ENCODE results near the gene EEF1G. TPM values are rescaled to one million over a fixed set of nuclear protein-coding genes. Genes with fewer than 3 reads are reported as not detected.
"Not testable (repeated sequence)": the region's sequence is repeated elsewhere in the genome, so short reads cannot be mapped to it uniquely, and the experiment has no call there.

The EEF1G gene
- total RNA-seq, 1 experiment from 2014 or later, result 1,667 TPM

DNA sequence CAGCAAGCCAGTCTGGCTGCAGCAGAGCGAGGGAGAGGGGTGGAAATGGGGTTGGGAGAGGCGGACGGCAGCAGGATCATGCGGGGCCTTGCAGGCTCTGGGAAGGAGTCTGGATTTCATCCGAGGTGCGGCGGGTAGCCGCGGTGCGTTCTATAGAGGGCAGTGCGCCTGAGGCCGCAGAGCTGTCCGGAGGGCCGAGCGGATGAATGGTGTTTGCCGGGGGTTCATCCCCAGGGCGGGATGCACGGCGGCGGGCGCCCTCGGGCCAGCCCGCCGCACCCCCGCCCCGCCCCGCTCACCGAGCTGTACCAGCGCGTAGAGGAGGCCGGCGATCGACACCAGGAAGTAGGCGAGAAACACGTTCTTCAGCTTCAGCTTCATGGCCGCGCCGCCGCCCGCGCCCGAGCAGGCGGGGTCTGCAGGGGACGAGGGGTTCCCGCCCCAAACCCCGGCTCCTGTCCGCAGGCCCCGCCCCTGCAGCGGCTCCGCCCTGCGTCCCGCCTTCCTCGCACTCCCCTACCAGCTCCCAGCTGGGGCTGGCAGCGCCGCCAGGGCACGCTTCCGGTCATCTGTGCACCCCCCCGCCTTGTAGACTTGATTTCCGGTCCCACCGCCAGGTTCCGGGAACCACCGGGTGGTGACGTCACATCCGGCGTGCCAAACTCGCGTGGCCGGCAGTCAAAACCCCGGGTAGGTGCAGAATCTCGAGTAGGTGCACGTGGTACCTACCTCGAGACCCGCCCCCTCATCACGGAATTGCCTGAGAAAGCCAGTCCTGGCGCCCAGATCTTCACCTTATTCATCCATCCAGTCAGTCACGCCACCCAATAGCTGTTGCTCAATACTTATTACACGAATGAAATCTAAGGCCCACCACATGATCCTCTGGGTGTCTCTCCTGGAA, 48.1 kb upstream of the EEF1G start, which contains the start of gene B3GAT3 (continued):
- TF ChIP-seq, protein P1, sequence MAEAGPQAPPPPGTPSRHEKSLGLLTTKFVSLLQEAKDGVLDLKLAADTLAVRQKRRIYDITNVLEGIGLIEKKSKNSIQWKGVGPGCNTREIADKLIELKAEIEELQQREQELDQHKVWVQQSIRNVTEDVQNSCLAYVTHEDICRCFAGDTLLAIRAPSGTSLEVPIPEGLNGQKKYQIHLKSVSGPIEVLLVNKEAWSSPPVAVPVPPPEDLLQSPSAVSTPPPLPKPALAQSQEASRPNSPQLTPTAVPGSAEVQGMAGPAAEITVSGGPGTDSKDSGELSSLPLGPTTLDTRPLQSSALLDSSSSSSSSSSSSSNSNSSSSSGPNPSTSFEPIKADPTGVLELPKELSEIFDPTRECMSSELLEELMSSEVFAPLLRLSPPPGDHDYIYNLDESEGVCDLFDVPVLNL (CRISPR knock-in tag; IDR thresholded peaks at IDR 0.05; ENCODE audit: borderline replicate concordance, low read depth), result peak; percentile 47; the same call in 1 of the 2 replicates
- no peak for TF ChIP-seq NR1H2 (CRISPR knock-in tag; IDR thresholded peaks at IDR 0.05)

DNA sequence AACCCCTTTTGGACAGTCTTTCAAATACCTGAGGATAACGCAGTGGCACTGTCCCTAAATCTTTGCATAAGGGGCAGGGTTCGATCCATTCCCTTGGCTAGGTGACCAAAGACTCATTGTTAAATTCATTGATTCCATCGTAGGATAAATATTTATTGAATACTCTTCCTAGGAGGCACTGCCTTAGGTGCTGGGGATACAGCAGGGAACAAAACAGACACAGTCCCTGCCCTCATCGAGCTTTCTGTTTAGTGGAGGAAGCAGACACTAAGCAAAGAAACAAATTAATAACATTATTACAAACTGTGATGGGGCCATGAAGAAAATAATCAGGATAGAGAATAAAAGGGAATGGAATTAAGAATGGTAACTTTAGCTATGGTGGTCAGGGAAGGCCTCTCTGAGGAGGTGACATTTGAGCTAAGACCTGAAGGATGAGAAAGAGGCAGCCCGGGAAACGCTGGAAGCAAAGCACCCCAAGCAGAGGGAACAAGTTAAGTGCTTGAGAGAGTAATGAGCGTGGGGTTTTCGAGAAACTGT, 47.4 kb upstream of the EEF1G start:
- Mint-ChIP-seq H3K27me3 (ENCODE audit: low read depth) (no peaks in the 10 kb centered on the region), H3K27ac (peak overlapping the region; percentile 93), H3K36me3 (peaks cover 12% of the 10 kb centered on the region), H3K9me3 (no peaks in the 10 kb centered on the region), H3K4me1 (peaks cover 16% of the 10 kb centered on the region), H3K4me3 (peak overlapping the region; percentile 97)
- ChIA-PET CTCF (interaction anchor here (0.6 to 4.5 kb wide), 16 partner anchors 9 to 226 kb away, joined by 3 to 51 read pairs (median 4); partner anchors contain the start of genes BSCL2, C11orf98, EEF1G and EML3), POLR2A (interaction anchor here (0.7 to 3.0 kb wide), 18 partner anchors 8 to 106 kb away, joined by 3 to 37 read pairs (median 6); partner anchors contain the start of genes BSCL2, C11orf98, CSKMT and EEF1G)
- TF ChIP-seq, protein P2, sequence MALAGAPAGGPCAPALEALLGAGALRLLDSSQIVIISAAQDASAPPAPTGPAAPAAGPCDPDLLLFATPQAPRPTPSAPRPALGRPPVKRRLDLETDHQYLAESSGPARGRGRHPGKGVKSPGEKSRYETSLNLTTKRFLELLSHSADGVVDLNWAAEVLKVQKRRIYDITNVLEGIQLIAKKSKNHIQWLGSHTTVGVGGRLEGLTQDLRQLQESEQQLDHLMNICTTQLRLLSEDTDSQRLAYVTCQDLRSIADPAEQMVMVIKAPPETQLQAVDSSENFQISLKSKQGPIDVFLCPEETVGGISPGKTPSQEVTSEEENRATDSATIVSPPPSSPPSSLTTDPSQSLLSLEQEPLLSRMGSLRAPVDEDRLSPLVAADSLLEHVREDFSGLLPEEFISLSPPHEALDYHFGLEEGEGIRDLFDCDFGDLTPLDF (CRISPR knock-in tag; IDR thresholded peaks at IDR 0.05), result no peak
- DNase-seq (ENCODE audit: low spot score) (no peak), ATAC-seq (no peak)

DNA sequence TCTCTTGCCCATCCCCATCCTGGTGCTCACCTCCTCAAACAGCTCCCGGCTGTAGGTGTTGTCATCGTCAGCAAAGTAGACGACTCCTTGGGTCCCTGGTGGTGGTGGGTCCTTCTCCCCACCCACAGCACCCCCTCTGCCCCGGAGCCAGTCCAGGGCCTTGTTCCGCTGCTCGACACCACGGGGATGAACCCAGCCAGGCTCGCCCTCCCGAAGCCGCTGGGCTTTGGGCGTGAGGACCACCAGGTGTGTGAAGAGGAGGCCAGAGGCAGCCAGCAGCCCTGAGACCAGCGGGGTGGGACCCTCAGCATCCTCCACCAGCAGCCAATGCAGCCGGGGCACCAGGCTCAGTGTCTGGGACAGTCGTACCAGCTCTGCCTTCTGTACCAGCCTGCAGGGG, 43.3 kb upstream of the EEF1G start:
- H3K9me3 Mint-ChIP-seq; H3K27me3 Mint-ChIP-seq (ENCODE audit: low read depth); H3K4me3 Mint-ChIP-seq; CTCF ChIA-PET; POLR2A ChIA-PET; H3K36me3 Mint-ChIP-seq; DNase-seq (ENCODE audit: low spot score); ATAC-seq; H3K27ac Mint-ChIP-seq: not testable (repeated sequence)
- peaks cover 17% of the 10 kb centered on the region for H3K4me1 Mint-ChIP-seq

DNA sequence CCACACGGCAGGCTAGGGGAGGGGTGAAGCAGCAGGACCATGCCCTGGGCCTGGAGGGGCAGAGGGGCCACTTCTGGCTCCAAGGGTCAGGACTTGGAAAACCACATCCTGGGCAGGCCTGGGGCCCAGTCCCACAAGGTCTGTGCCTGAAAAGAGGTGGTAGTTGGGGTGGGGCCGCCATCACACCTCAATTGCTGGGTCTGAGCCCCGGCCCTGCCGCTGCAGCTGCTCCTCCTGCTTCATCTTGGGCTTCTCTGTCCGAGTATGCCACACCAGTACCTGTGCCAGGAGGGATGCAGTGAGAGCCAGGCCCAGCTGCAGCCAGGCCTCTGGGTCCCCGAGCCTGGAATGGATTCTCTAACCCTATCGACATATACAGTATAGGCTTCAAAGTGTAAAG, 41.8 kb upstream of the EEF1G start:
- Mint-ChIP-seq H3K27ac (no peak overlapping the region), H3K27me3 (ENCODE audit: low read depth) (peaks cover 7% of the 10 kb centered on the region; the same call in 1 of the 2 replicates), H3K4me3 (no peak overlapping the region), H3K4me1 (peaks cover 21% of the 10 kb centered on the region), H3K9me3 (no peaks in the 10 kb centered on the region), H3K36me3 (no peaks in the 10 kb centered on the region)
- ChIA-PET POLR2A (no interaction called here), CTCF (no interaction called here)
- ATAC-seq (no peak), DNase-seq (ENCODE audit: low spot score) (no peak)
- TF ChIP-seq, protein P3, sequence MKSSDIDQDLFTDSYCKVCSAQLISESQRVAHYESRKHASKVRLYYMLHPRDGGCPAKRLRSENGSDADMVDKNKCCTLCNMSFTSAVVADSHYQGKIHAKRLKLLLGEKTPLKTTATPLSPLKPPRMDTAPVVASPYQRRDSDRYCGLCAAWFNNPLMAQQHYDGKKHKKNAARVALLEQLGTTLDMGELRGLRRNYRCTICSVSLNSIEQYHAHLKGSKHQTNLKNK (CRISPR knock-in tag; IDR thresholded peaks at IDR 0.05), result no peak
- TF ChIP-seq ZNF138 (CRISPR knock-in tag; conservative IDR thresholded peaks at IDR 0.05), result no peak
- TF ChIP-seq, protein P1 (CRISPR knock-in tag; IDR thresholded peaks at IDR 0.05; ENCODE audit: borderline replicate concordance, low read depth), result no peak
- TF ChIP-seq, protein P4, sequence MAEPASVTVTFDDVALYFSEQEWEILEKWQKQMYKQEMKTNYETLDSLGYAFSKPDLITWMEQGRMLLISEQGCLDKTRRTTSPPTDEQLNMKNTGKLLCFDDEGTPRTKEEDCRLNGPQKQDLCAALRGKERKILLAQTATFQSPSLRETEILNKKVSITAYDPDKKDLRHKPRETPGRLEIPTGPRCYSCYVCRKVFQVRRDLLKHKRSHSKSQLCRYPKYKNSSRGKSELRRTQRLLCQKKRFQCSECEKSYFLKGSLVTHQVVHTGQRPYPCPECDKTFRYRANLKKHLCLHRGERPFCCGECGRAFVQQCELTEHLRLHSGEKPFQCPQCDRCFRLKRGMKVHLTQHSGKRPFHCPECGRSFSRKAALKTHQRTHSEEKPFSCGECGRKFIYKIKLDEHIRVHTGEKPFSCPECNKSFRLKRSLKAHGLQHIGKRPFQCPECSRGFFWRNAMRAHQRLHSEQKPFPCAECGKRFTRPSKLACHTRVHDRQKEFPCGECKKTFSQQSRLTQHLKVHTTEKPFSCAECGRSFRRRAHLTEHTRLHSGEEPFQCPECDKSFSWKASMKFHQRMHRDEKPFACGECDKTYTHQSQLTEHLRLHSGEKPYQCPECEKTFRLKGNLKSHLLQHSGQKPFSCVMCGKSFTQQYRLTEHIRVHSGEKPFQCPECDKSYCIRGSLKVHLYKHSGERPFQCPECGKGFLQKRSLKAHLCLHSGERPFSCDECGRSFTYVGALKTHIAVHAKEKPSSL (CRISPR knock-in tag; conservative IDR thresholded peaks at IDR 0.05), result no peak
- TF ChIP-seq, protein P5, sequence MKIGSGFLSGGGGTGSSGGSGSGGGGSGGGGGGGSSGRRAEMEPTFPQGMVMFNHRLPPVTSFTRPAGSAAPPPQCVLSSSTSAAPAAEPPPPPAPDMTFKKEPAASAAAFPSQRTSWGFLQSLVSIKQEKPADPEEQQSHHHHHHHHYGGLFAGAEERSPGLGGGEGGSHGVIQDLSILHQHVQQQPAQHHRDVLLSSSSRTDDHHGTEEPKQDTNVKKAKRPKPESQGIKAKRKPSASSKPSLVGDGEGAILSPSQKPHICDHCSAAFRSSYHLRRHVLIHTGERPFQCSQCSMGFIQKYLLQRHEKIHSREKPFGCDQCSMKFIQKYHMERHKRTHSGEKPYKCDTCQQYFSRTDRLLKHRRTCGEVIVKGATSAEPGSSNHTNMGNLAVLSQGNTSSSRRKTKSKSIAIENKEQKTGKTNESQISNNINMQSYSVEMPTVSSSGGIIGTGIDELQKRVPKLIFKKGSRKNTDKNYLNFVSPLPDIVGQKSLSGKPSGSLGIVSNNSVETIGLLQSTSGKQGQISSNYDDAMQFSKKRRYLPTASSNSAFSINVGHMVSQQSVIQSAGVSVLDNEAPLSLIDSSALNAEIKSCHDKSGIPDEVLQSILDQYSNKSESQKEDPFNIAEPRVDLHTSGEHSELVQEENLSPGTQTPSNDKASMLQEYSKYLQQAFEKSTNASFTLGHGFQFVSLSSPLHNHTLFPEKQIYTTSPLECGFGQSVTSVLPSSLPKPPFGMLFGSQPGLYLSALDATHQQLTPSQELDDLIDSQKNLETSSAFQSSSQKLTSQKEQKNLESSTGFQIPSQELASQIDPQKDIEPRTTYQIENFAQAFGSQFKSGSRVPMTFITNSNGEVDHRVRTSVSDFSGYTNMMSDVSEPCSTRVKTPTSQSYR (CRISPR knock-in tag; IDR thresholded peaks at IDR 0.05), result no peak
- TF ChIP-seq ZNF232 (CRISPR knock-in tag; IDR thresholded peaks at IDR 0.05), result no peak
- TF ChIP-seq KAT7 (CRISPR knock-in tag; IDR thresholded peaks at IDR 0.05; ENCODE audit: borderline replicate concordance), result no peak
- TF ChIP-seq ZNF219 (CRISPR knock-in tag; IDR thresholded peaks at IDR 0.05; ENCODE audit: borderline replicate concordance), result no peak
- no peak for TF ChIP-seq ETV6 (CRISPR knock-in tag; IDR thresholded peaks at IDR 0.05)
- no peak for TF ChIP-seq FOXJ3 (CRISPR knock-in tag; IDR thresholded peaks at IDR 0.05; ENCODE audit: borderline replicate concordance)
- TF ChIP-seq JAZF1 (CRISPR knock-in tag; IDR thresholded peaks at IDR 0.05), result no peak
- TF ChIP-seq EMX1 (CRISPR knock-in tag; IDR thresholded peaks at IDR 0.05), result no peak
- no peak for TF ChIP-seq NFE2L1 (CRISPR knock-in tag; IDR thresholded peaks at IDR 0.05)

All from WTC11 (cell line).